Colonic mucosa (tissue), 4 donors: ENCODE results near the gene GPC1. TPM values are rescaled to one million over a fixed set of nuclear protein-coding genes. Genes with fewer than 3 reads are reported as not detected.

Experiments used
- DNase-seq: peaks from one replicate; pipeline ENCODE4 v3.0.0-alpha.2; 2020
- H3K27ac ChIP-seq: fragments of 200-600 bp; one replicate; pipeline ENCODE4 v1.8.0; 2021
- H3K27me3 ChIP-seq: fragments of 200-600 bp; one replicate; pipeline ENCODE4 v1.8.0; 2021
- H3K36me3 ChIP-seq: fragments of 200-600 bp; one replicate; pipeline ENCODE4 v1.8.0; 2021
- H3K4me1 ChIP-seq: fragments of 200-600 bp; one replicate; pipeline ENCODE4 v1.8.0; 2021; ENCODE audit warnings: mild to moderate bottlenecking
- H3K4me3 ChIP-seq: fragments of 200-600 bp; one replicate; pipeline ENCODE4 v1.8.0; 2021
- H3K9ac ChIP-seq, 2 donors: one replicate each; pipeline ENCODE4 v1.7.0; 2013; ENCODE audit warnings: control low read depth in 2 of 2, low read depth in 2 of 2, low read length in 2 of 2
- H3K9me3 ChIP-seq: fragments of 200-600 bp; one replicate; pipeline ENCODE4 v1.8.0; 2021
- intact Hi-C: fragments of 100-400 bp; cut with DNase I; formaldehyde crosslinking; loops from one replicate; pipeline ENCODE4 v1.14.1; 2022
- total RNA-seq, 2 donors: library from RNA; stranded (reverse); fragmentation: NEBNext Ultra II Directional in 1 of 2; extraction: Animal tissue kit (Norgen Biotek cat#: 25700) in 1 of 2; gene quantifications; one replicate each; pipeline ENCODE4 v1.2.1, GENCODE V29; 2021
- TF ChIP-seq, protein P1 (sequence below): fragments of 200-600 bp; IDR thresholded peaks from one replicate; pipeline ENCODE4 v1.8.0; 2022; ENCODE audit warnings: antibody characterized with exemption, mild to moderate bottlenecking
- donor health status: healthy.
- donor health status: DM: no; HTN: no; CAD: no.
- donor health status: DM: no; HTN: no; CAD: no.

GPC1 gene
- total RNA-seq, 2 donors from 2014 or later, result 19.0 to 23.1 TPM

GRCh38 chr2:240399419-240400324 lies 35.8 kb upstream of the GPC1 start:
- H3K9me3 ChIP-seq, result no peaks in the 10 kb centered on the region
- H3K4me3 ChIP-seq, result no peak overlapping the region
- no peak overlapping the region for H3K27ac ChIP-seq
- no peaks in the 10 kb centered on the region for H3K4me1 ChIP-seq
- no peaks in the 10 kb centered on the region for H3K27me3 ChIP-seq
- no peak for DNase-seq
- TF ChIP-seq, protein P1, sequence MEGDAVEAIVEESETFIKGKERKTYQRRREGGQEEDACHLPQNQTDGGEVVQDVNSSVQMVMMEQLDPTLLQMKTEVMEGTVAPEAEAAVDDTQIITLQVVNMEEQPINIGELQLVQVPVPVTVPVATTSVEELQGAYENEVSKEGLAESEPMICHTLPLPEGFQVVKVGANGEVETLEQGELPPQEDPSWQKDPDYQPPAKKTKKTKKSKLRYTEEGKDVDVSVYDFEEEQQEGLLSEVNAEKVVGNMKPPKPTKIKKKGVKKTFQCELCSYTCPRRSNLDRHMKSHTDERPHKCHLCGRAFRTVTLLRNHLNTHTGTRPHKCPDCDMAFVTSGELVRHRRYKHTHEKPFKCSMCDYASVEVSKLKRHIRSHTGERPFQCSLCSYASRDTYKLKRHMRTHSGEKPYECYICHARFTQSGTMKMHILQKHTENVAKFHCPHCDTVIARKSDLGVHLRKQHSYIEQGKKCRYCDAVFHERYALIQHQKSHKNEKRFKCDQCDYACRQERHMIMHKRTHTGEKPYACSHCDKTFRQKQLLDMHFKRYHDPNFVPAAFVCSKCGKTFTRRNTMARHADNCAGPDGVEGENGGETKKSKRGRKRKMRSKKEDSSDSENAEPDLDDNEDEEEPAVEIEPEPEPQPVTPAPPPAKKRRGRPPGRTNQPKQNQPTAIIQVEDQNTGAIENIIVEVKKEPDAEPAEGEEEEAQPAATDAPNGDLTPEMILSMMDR, result no peak
- intact Hi-C loops, result no loop called here
- H3K36me3 ChIP-seq, result no peaks in the 10 kb centered on the region
- H3K9ac ChIP-seq, result no peak overlapping the region

DNA sequence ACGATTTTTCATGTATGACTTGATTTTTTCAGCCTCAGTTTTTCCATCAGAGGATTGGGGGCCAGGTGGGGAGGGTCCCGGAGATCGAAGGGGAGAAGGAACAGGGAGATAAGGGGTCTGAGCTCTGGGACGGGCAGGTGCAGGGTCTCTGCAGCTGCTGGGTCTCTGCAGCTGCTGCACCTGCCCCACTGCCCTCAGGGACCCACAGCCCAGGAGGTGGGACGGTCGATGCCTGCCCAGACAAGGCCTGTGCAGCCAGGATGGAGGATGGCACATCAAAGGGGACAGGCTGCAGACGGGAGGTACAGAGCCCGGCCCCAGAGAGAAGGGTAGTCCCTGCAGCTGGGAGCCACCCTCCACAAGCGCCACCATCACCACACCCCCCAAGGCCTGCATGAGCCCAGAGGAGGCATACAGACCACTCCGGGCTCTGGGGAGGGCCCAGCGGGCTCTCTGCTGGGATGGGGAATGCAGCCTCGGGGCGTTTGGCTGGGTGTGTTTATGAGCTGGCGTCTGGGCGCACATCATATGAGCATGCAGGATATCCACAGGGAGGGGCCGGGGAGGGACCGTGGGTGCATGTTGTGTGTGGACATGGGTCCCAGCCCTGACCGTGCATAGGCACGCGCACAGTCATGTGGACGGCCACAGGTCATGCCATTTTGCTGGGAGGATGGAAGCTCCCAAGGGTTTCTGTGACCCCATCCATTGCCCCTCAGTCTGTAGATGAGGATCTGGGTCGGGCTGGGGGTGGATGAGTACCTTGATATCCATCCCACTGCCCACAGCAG lies 34.9 kb upstream of the GPC1 start:
- H3K27me3 ChIP-seq, result no peaks in the 10 kb centered on the region
- no peak overlapping the region for H3K4me3 ChIP-seq
- H3K4me1 ChIP-seq, result no peaks in the 10 kb centered on the region
- intact Hi-C loops, result no loop called here
- no peak overlapping the region for H3K9ac ChIP-seq
- TF ChIP-seq, protein P1, result no peak
- no peak for DNase-seq
- H3K36me3 ChIP-seq, result no peaks in the 10 kb centered on the region
- H3K9me3 ChIP-seq, result no peaks in the 10 kb centered on the region
- no peak overlapping the region for H3K27ac ChIP-seq

DNA sequence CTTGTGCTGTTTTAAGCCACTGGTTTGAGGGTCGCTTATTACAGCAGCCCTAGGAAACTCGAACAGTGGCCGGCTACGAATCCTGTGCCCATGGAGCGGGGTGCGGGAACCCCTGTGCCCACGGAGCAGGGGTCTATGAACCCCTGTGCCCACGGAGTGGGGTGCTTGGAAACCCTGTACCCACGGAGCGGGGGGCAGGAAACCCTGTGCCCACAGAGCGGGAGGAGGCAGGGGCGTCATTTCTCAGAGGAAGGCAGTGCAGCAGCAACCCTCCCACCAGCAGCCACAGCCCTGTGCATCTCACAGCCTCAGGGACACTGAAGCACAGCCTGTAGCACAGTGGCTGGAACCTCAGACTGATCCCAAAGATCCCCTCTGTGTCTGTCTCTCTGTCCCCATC lies 34.2 kb upstream of the GPC1 start:
- H3K27me3 ChIP-seq, result no peaks in the 10 kb centered on the region
- H3K9me3 ChIP-seq, result no peaks in the 10 kb centered on the region
- no peak overlapping the region for H3K27ac ChIP-seq
- DNase-seq, result no peak
- H3K9ac ChIP-seq, result no peak overlapping the region
- H3K4me3 ChIP-seq, result no peak overlapping the region
- no peaks in the 10 kb centered on the region for H3K36me3 ChIP-seq
- TF ChIP-seq, protein P1, result no peak
- no peaks in the 10 kb centered on the region for H3K4me1 ChIP-seq
- intact Hi-C loops, result no loop called here

- Histone ChIP-seq H3K27ac (no peak overlapping the region), H3K4me1 (no peaks in the 10 kb centered on the region), H3K9ac (no peak overlapping the region), H3K36me3 (no peaks in the 10 kb centered on the region), H3K4me3 (no peak overlapping the region), H3K27me3 (no peaks in the 10 kb centered on the region), H3K9me3 (no peaks in the 10 kb centered on the region)
- TF ChIP-seq, protein P1, result no peak
- intact Hi-C loops, result no loop called here
- DNase-seq, result no peak
These were observed 33.5 kb upstream of the GPC1 start for GRCh38 chr2:240401781-240402551.
